ENCODE data around the gene UNG.

UNG gene

DNA sequence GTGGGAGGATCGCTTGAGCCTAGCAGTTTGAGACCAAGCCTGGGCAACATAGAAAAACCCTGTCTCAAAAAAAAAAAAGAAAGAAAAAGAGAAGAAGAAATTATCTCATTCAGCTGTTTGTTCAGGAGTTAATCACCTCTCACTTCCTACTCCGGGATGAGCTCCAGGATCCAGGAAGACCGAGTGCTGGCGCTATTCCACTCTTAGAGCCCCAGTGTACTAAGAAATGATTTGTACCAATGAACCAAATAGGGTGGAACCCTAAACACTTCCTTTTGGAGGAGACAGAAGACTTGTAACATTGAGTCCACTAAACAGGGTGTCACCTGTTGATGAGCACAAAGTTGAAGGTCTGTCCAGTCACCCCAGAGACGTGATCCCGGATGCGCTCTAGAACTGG, 7.7 kb upstream of the UNG start:
- no peak for DNase-seq (ENCODE audit: low read depth in 2 of 2)

- no peak for DNase-seq (ENCODE audit: low read depth in 2 of 2)
Measured at GRCh38 chr12:109092497-109093021, 4.8 kb upstream of the UNG start.

DNA sequence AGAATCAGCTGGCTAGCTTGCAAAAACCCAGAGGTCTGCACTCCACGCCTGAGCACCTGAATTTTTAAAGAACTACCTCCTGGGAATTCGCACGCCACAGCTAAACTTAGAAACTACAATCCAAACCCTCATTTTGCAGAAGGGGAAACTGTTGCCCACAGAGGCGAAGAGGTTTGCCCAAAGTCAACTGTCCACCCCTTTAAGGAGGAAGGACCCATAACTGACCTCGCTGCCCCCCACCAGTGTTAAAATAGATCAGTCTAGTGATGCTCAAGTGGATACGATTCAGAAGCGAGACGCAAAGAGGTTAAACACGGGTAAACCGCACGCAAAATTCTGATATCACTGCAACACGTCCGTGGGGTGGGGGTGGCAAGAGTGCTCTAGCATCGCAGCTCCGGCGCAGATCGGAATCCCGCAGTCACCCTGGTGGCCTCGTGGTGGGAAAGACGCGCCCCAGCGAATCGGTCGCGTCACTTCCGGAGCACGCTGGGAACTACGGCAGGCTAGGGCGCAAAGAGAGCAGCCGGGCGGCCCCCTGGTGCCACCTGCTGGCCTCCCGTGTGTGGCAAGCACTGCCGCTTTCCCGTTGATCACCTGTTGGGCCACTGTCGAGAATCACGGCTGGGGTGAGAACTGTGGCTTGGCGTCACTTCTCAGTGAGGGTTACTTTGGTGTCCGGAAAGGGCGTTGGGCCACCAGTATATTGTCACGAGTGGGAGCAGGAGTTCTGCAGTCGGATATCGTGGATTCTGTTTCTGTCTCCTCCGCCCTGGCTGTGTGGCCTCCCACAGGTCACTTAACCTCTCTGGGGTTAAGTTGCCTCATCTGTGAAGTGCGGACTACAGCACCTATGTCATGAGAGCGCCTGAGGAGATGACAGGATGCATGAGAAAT, 4.1 kb upstream of the UNG start, which contains the start of gene ALKBH2:
Gene ALKBH2 (minus strand): TSS at position 451 of the 897 bp plus-strand sequence. CDS start 686 bp downstream, outside the sequence.
- peak; percentile 93 to 94 for DNase-seq (ENCODE audit: low read depth in 2 of 2)

- DNase-seq (ENCODE audit: low read depth in 2 of 2): no peak
Measured at GRCh38 chr12:109097140-109097434, 310 bp upstream of the UNG start.

DNA sequence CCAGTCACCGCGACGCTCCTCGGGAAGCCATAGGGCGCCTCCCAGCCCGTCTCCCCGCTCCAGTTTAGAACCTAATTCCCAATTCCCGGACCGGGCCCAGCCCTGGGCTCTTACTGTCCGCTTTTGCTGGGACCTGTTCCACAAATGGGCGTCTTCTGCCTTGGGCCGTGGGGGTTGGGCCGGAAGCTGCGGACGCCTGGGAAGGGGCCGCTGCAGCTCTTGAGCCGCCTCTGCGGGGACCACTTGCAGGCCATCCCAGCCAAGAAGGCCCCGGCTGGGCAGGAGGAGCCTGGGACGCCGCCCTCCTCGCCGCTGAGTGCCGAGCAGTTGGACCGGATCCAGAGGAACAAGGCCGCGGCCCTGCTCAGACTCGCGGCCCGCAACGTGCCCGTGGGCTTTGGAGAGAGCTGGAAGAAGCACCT, 797 bp downstream of the UNG start:
- DNase-seq (ENCODE audit: low read depth in 2 of 2): no peak

GRCh38 chr12:109098651-109099050, 1.3 kb downstream of the UNG start:
- DNase-seq (ENCODE audit: low read depth in 2 of 2): no peak

DNA sequence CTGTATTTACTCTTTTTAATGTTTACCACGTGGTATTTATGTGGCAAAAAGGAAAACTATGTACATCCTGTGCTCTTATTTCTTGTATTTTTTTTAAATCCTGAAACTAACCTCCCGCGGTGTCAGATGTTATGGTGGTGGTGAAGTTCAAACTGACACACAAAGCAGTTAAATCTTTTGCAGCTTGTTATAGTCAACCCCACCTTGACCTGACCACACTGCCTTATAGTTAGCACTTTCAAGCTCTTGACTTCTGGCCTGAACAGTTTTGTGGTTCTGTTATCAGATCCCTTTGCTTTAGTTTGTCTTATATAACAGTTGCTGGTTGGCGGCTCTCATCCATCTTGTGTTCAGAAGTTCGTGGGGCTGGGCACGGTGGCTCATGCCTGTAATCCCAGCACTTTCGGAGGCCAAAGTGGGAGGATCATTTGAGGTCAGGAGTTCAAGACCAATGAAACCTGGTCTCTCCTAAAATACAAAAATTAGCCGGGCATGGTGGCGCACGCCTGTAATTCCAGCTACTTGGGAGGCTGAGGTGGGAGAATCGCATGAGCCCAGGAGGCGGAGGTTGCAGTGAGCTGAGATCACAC, 2.1 kb downstream of the UNG start:
- no peak for DNase-seq (ENCODE audit: low read depth in 2 of 2)

GRCh38 chr12:109100741-109101140, 3.3 kb downstream of the UNG start:
- no peak for DNase-seq (ENCODE audit: low read depth in 2 of 2)

GRCh38 chr12:109102491-109102890, 5.1 kb downstream of the UNG start:
- no peak for DNase-seq (ENCODE audit: low read depth in 2 of 2)

- DNase-seq (ENCODE audit: low read depth in 2 of 2): no peak
Measured at GRCh38 chr12:109105176-109105575, 7.8 kb downstream of the UNG start.

GRCh38 chr12:109109746-109110350, 12.5 kb downstream of the UNG start:
- no peak for DNase-seq (ENCODE audit: low read depth in 2 of 2)

DNA sequence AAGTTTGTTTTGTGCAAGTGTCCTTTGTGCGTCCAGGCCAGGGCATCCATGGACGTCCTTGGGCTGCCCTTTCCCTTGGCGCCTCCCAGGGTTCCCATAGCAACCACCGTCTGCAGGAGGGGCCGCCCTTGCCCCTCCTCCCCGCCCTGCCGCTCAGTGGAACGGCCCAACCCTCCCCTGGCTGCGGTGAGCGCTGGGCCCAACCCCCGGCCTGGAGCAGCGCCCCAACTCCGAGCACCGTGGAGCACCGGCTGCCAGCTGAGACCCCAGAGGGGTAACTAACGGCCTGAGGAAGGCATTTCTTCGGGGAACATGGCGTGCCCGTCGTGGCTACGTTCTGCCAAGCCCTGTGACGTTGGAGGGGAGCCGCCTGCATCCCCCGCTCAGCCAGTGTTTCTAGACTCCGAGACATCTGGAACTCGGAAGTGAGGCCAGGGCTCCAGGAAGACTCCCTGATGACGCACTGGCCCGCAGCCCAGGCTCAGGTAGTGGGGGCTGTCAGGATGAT, 13.6 kb downstream of the UNG start:
- peak; percentile 6 to 36 for DNase-seq (ENCODE audit: low read depth in 2 of 2)

DNA sequence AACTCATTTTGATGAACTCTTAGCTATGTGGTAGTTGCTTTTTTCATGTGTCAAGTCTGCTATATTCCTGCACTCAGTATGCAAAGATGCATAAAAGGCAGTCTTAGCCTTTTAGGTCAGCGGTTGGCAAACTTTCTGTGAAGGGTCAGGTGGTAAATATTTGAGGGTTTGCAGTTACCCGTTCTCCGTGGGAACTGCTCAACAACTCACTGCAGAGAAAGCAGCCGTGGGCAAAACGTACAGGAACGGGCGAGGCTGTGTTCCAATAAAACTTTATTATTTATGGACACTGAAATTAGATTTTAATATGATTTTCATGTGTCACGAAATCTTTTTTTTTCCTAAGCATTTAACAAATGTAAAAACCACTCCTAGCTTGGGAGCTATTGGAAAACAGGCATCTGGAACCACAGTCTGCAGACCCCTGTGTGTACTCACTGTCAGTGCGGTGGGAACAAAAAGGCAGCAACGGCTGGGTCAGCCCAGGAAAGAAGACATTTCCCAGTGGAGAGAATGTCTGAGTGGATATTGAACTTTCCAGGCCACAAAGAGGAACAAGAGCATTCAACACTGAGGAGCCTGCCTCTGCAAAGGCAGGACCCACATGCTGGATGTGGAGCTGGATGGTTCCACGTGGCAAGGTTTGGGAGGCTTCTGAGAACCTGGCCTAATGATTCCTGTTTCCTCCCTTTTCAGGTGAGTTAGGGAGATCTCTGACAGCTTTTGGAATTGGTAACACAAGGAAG, 15.5 kb downstream of the UNG start:
- no peak for DNase-seq (ENCODE audit: low read depth in 2 of 2)

DNA sequence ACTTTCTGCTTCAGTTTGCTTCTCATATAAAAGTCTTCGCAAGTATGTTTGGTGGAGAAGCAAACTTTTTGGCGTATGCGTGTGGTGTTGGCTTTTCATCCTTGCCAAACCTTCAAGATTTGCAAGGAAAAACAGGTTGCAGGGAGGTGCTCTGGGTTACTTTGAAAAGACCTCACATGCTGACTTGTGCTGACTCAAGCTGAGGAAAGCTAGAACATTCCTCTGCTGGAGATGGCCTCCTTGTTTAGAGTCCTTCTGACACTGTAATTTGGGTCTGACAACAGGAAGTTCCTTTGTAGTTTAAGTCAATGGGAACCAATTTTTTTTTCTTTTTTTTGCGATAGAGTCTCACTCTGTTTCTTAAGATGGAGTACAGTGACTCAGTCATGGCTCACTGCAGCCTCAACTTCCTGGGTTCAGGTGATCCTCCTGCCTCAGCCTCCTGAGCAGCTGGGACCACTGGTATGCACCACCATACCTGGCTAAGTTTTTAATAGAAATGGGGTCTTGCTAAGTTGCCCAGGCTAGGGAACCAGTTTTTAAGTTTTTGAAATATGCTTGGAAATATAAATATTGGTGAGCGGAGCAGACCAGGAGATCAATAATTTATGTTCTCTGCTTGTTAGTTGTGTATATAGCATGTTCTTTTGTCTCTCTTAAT, 16.4 kb downstream of the UNG start:
- no peak for DNase-seq (ENCODE audit: low read depth in 2 of 2)

DNA sequence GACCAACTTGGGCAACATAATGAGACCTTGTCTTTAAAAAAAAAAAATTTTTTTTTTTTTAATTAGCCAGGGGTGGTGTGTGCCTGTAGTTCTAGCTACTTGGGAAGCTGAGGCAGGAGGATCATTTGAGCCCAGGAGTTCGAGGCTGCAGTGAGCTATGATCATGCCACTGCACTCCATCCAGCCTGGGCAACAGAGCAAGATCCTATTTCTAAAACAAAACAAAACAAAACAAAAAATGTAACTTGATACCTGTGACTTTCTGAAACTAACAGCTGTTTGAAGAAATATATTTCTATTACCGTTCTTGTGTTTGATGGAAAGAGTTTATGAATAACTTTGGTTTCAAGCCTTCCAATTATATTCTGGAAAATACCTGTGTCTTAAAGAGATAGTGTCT, 17.2 kb downstream of the UNG start:
- DNase-seq (ENCODE audit: low read depth in 2 of 2): no peak

GRCh38 chr12:109115404-109115757, 18.0 kb downstream of the UNG start:
- no peak for DNase-seq (ENCODE audit: low read depth in 2 of 2)

DNA sequence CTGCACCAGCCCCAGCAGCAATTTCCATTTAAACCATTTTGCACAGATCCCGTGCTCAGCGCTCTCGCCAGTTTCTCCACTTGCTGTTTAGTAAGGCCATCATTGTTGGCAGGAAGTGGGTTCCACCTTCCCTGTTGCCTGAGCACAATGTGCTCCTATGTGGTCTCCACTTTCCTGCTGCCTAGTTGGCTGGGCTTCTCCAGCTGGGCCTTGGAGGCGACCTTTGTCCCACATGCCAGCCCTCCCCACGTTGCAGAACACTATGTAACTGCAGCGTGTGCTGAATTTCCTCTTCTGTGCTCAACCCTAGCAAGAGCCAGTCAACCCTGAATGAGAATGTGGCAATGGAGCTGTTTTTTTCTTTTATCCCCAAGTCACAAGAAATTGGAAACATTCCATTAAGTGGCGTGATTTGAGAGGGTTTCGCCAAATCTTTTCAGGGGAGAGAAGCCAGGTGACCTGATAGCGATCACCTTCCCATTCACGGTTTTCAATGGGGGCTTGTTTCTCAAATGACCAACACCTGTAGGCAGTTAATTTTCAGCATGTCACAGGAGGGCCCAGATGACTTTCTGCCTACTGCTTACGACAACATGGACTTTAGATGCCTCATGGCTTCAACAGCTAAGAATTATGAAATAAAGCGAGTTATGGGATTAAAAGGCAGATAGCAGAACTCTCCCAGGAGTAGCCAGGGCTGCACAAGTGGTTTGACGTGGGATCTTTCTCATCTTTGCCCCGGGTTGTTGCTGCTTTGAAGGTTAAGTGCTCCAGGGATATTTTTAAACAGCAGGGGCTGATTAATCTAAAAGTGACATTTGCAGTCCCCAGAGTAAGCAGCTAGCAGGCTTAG, 18.6 kb downstream of the UNG start, which contains the start of gene ACACB:
Gene ACACB (plus strand): TSS at position 830 of the 853 bp plus-strand sequence. CDS start 22,819 bp downstream, outside the sequence.
- no peak for DNase-seq (ENCODE audit: low read depth in 2 of 2)

DNA sequence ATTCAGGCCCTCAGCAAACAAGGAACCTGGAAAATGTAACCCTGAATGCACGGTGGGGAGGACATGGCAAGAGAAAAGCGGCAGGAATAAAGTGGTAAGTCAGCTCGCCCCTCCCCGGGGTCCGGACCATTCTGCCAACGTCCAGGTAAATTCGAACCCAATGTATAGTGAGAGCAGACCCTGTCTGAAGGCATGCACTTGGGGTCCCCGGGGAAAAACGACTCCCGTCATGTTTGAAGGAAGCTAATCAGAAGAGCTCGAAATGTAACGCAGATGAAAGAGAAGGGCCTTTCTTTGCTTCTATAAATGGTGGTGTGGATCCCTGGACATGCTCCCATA, 19.2 kb downstream of the UNG start:
- no peak for DNase-seq (ENCODE audit: low read depth in 2 of 2)

DNA sequence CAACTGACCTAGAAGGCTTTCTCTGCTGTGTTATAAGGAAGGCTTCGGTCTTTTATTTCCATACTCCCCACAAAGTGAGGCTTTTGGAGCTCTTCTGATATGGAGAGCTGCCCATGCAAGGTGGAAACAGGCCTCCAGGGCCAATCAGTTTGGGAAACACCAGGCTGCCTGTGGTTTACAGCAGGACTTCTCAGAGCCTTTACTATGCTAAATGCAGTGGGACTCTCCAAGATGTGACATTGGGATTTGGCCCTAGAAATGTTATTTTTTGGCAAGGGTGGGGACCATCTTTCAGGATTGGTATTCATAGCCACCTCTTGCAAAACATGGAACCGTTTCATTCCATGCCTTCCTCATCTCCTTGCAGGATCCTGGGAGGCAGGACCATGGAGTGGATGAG, 22.7 kb downstream of the UNG start:
- DNase-seq (ENCODE audit: low read depth in 2 of 2): no peak

DNA sequence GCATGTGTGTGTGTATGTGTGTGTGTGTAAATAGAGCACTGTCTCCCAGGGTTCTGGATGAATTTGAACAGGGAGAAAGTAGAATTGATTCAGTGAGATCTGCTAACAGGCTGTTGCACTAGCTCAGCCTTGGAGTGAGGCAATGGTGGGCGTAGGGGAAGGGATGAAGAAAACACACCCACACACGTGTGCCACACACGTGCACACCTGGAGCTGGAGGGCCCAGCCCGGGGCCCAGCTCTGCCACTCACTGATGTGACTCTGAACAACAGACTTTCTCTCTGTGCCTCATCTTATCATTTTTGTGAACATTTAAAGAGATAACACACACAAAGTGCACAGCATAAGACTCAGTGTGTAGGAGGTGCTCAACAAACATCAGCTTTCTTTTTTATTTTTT, 23.2 kb downstream of the UNG start:
- no peak for DNase-seq (ENCODE audit: low read depth in 2 of 2)

All from stimulated activated CD8-positive, alpha-beta memory T cell treated with anti-CD3 and anti-CD28 coated beads, Interleukin-7, amount 100 ng/mL, for 4 hours (primary cell).